K562 (cell line): ENCODE measurements around the gene WASF2. TPM values are rescaled to one million over a fixed set of nuclear protein-coding genes. Genes with fewer than 3 reads are reported as not detected.

Experiments used
- ADNP ChIP-seq: fragments of 200-800 bp; sonication (Bioruptor generic); IDR thresholded peaks from 2 replicates; pipeline ENCODE4 v1.6.1; 2016; ENCODE audit warnings: missing genetic modification characterization, missing compliant biosample characterization
- CEBPB ChIP-seq: fragments of 450-650 bp; IDR thresholded peaks from 2 replicates; pipeline ENCODE4 v1.6.1; 2016; ENCODE audit warnings: missing genetic modification characterization, missing compliant biosample characterization
- DPF2 ChIP-seq: fragments of 450-650 bp; IDR thresholded peaks from 2 replicates; pipeline ENCODE4 v1.6.1; 2016
- E2F6 ChIP-seq, 2 experiments: IDR thresholded peaks; 2 replicates each; pipeline ENCODE4 v1.6.1; 2011; ENCODE audit warnings: borderline replicate concordance in 1 of 2, control low read depth in 1 of 2, low read depth in 1 of 2, low read length in 1 of 2, mild to moderate bottlenecking in 1 of 2, mixed read lengths in 1 of 2, moderate library complexity in 1 of 2; ENCODE audit not compliant: insufficient read depth in 1 of 2, insufficient read length in 1 of 2, poor library complexity in 1 of 2, severe bottlenecking in 1 of 2; ENCODE audit errors: extremely low read depth in 1 of 2
- ETV5 ChIP-seq: sonication (generic); formaldehyde crosslinking; IDR thresholded peaks from 2 replicates; pipeline ENCODE4 v1.4.0; 2020; ENCODE audit warnings: low read depth, mild to moderate bottlenecking, missing genetic modification reagents
- HMBOX1 ChIP-seq: sonication (generic); IDR thresholded peaks from 2 replicates; pipeline ENCODE4 v1.6.1; 2016
- IRF2 ChIP-seq: sonication (generic); formaldehyde crosslinking; IDR thresholded peaks from 2 replicates; pipeline ENCODE4 v1.8.1; 2022; ENCODE audit warnings: mild to moderate bottlenecking, missing genetic modification reagents
- JUNB ChIP-seq: fragments of 450-650 bp; formaldehyde crosslinking; conservative IDR thresholded peaks from 2 replicates; pipeline ENCODE4 v1.4.0; 2020; ENCODE audit warnings: mild to moderate bottlenecking
- KDM1A ChIP-seq, 2 experiments: fragments of 450-650 bp; IDR thresholded peaks; 2 replicates each; pipeline ENCODE4 v1.6.1; 2016; ENCODE audit warnings: mild to moderate bottlenecking in 2 of 2
- MTF1 ChIP-seq: fragments of 250-450 bp; sonication (Bioruptor Pico); IDR thresholded peaks from 2 replicates; pipeline ENCODE4 v1.9.0; 2021; ENCODE audit warnings: moderate library complexity, mild to moderate bottlenecking, inconsistent platforms, borderline replicate concordance
- PPARD ChIP-seq: fragments of 250-450 bp; sonication (Bioruptor Pico); IDR thresholded peaks from 2 replicates; pipeline ENCODE4 v1.8.0; 2022; ENCODE audit warnings: inconsistent platforms, mild to moderate bottlenecking, moderate library complexity
- SMAD2 ChIP-seq: fragments of 150-350 bp; IDR thresholded peaks from 2 replicates; pipeline ENCODE4 v1.6.1; 2014; ENCODE audit warnings: low read depth, mild to moderate bottlenecking, low read length
- STAT5A ChIP-seq: IDR thresholded peaks from 2 replicates; pipeline ENCODE4 v1.6.1; 2012; ENCODE audit warnings: low read length, inconsistent platforms, borderline replicate concordance
- TBP ChIP-seq: optimal IDR thresholded peaks from 2 replicates; pipeline ENCODE3; 2011; ENCODE audit warnings: low read depth, low read length, improper control_type of control experiment
- ZKSCAN3 ChIP-seq: fragments of 250-450 bp; sonication (Bioruptor Pico); IDR thresholded peaks from 2 replicates; pipeline ENCODE4 v1.4.0; 2020
- ZNF184 ChIP-seq: sonication (generic); formaldehyde crosslinking; IDR thresholded peaks from 2 replicates; pipeline ENCODE4 v1.5.0; 2020; ENCODE audit warnings: missing genetic modification reagents
- ZNF639 ChIP-seq, 2 experiments: fragments of 200-800 bp in 1 of 2; sonication (Bioruptor generic) in 1 of 2; sonication (generic) in 1 of 2; formaldehyde crosslinking in 1 of 2; IDR thresholded peaks in 1 of 2; conservative IDR thresholded peaks in 1 of 2; 2 replicates each; pipeline versions ENCODE4 v1.5.0 to v1.6.1; 2016 to 2020; ENCODE audit warnings: missing compliant biosample characterization in 1 of 2, missing genetic modification characterization in 1 of 2, missing genetic modification reagents in 1 of 2
- ZSCAN32 ChIP-seq: fragments of 450-650 bp; formaldehyde crosslinking; IDR thresholded peaks from 2 replicates; pipeline ENCODE4 v1.4.0; 2020; ENCODE audit warnings: mild to moderate bottlenecking, moderate library complexity
- polyA plus RNA-seq, 8 experiments: library from polyadenylated mRNA; depleted of rRNA in 4 of 8; stranded (reverse) in 5 of 8; unstranded in 3 of 8; fragments of >200 nt; fragmentation: Nextera tagmentation in 2 of 8; fragmentation: Illumina TruSeq in 1 of 8; extraction: Ambion mirVana in 2 of 8; extraction: Trizol in 1 of 8; gene quantifications; 2 replicates each; pipeline versions ENCODE4 v1.2.1 to v1.2.3, GENCODE V29; 2011 to 2014; ENCODE audit warnings: inconsistent platforms in 1 of 8, missing spikeins in 1 of 8
- total RNA-seq, 7 experiments: library from RNA; depleted of rRNA in 6 of 7; stranded (reverse); fragments of >200 nt in 6 of 7; fragmentation: Illumina TruSeq in 2 of 7; extraction: Trizol in 2 of 7; gene quantifications; 2 replicates each; pipeline versions ENCODE4 v1.2.1 to v1.2.3, GENCODE V29; 2011 to 2021; ENCODE audit warnings: low replicate concordance in 1 of 7

The WASF2 gene
- total and polyA plus RNA-seq, 9 of the 15 experiments (the other 6 are each of a cell fraction or from before 2014, with no cell fraction given), result 8.2 to 163 (median 31.2) TPM

GRCh38 chr1:27436204-27437159 lies 53.5 kb downstream of the WASF2 start (continued):
- TF ChIP-seq E2F6 (IDR thresholded peaks at IDR 0.05; ENCODE audit: borderline replicate concordance in 1 of 2, extremely low read depth in 1 of 2, insufficient read depth in 1 of 2, insufficient read length in 1 of 2, low read depth in 1 of 2, low read length in 1 of 2, poor library complexity in 1 of 2, severe bottlenecking in 1 of 2) (no peak), HMBOX1 (peak; percentile 60; the same call in 1 of the 2 replicates), ADNP (no peak), KDM1A (IDR thresholded peaks at IDR 0.05) (peak; percentile 86 to 87), TBP (peak; percentile 27), ZNF639 (CRISPR knock-in tag; conservative IDR thresholded peaks at IDR 0.05 in 1 of 2, IDR thresholded peaks at IDR 0.05 in 1 of 2) (no peak), STAT5A (no peak), JUNB (CRISPR knock-in tag) (no peak), CEBPB (0 out of 2 replicates have a peak, but pooled peaks have one; percentile 19), IRF2 (no peak), ETV5 (CRISPR knock-in tag) (peak; percentile 40; the same call in 1 of the 2 replicates), ZSCAN32 (CRISPR knock-in tag) (no peak), DPF2 (peak; percentile 68), ZKSCAN3 (CRISPR knock-in tag) (no peak), PPARD (no peak), MTF1 (no peak), SMAD2 (no peak), ZNF184 (no peak)
